ENCODE results near the gene MAP3K12. TPM values are rescaled to one million over a fixed set of nuclear protein-coding genes. Genes with fewer than 3 reads are reported as not detected.
"Not testable (repeated sequence)": the region's sequence is repeated elsewhere in the genome, so short reads cannot be mapped to it uniquely, and the experiment has no call there.

The MAP3K12 gene
- polyA plus RNA-seq (8.7 to 21.8 TPM (median 13.4 TPM) in 3 replicates), polyA minus RNA-seq (10.7 to 16.4 TPM (median 13.3 TPM) in 3 replicates)
- 5.1 TPM for polyA plus RNA-seq (2011; ENCODE audit: low read depth)
- polyA plus RNA-seq (2011; cell fraction: cytosol; rRNA removed), result 4.5 and 5.4 TPM in 2 replicates
- 45.3 and 68.1 TPM in 2 replicates for polyA plus RNA-seq (2011; cell fraction: nucleus; rRNA removed)
- 5.9 and 7.0 TPM in 2 replicates for polyA plus RNA-seq (2012; ENCODE audit: low replicate concordance)
- 6.3 TPM for polyA minus RNA-seq (2011; cell fraction: cytosol; rRNA and poly(A)+ RNA removed)
- polyA minus RNA-seq (2011; cell fraction: nucleus; rRNA and poly(A)+ RNA removed), result 8.4 and 13.5 TPM in 2 replicates

- H3K4me3 ChIP-seq (ENCODE audit: control insufficient read depth in 2 of 3, extremely low read depth in 1 of 3, insufficient read depth in 2 of 3, low read depth in 1 of 3, low read length in 3 of 3), result peak within 1 kb of the TSS; percentile 55 to 74 (median 71)
- H3K9me3 ChIP-seq (ENCODE audit: control insufficient read depth, low read depth, low read length), result no peaks in the 10 kb centered on the region
- peaks cover 2 to 7% of the 10 kb centered on the region in 2 experiments for H3K36me3 ChIP-seq (ENCODE audit: control insufficient read depth in 2 of 2, extremely low read depth in 1 of 2, insufficient read depth in 2 of 2, low read length in 2 of 2)
- no peaks in the 10 kb centered on the region for H3K27me3 ChIP-seq (ENCODE audit: control insufficient read depth, extremely low read depth, insufficient read depth, low read length)
- peak within 1 kb of the TSS; percentile 79 for H3K4me2 ChIP-seq (ENCODE audit: control insufficient read depth, extremely low read depth, insufficient read depth, low read depth, low read length)
- DNase-seq (ENCODE audit: low read depth, low spot score) (no peak), FAIRE-seq (no peak)
- H3K9ac ChIP-seq (ENCODE audit: control insufficient read depth, extremely low read depth, insufficient read depth, low read length), result peak within 1 kb of the TSS; percentile 78
- TF ChIP-seq EZH2 (IDR thresholded peaks at IDR 0.05; ENCODE audit: low read length), result no peak
- peak in 1 of 3 experiments; percentile 50 for TF ChIP-seq CTCF (optimal IDR thresholded peaks at IDR 0.05 in 1 of 3, IDR thresholded peaks at IDR 0.05 in 1 of 3, conservative IDR thresholded peaks at IDR 0.05 in 1 of 3; ENCODE audit: extremely low read depth in 1 of 3, insufficient read depth in 2 of 3, low read length in 3 of 3)
- peak within 1 kb of the TSS; percentile 84 for H3K27ac ChIP-seq (ENCODE audit: control insufficient read depth, insufficient read depth, low read length)
- dilution Hi-C loops (cut with MboI; ENCODE audit: extremely low pct_ligation_motif_present, low sequenced_read_pairs), result no loop called here
- no peaks in the 10 kb centered on the region for H3K9me1 ChIP-seq (ENCODE audit: control insufficient read depth, extremely low read depth, insufficient read depth, low read length)
- no peaks in the 10 kb centered on the region for H4K20me1 ChIP-seq (ENCODE audit: control insufficient read depth, extremely low read depth, insufficient read depth, low read length)
- H3K79me2 ChIP-seq (ENCODE audit: control insufficient read depth, insufficient read depth, low read length), result peaks cover 11% of the 10 kb centered on the region
- H2AFZ ChIP-seq (ENCODE audit: control insufficient read depth, low read length), result peak within 1 kb of the TSS; percentile 67
- H3K4me1 ChIP-seq (ENCODE audit: control insufficient read depth, extremely low read depth, insufficient read depth, low read length), result peaks cover 22% of the 10 kb centered on the region
These were observed at the start of gene MAP3K12 for GRCh38 chr12:53499266-53500141. Gene MAP3K12, minus strand, starts transcription at chr12:53499458. Its CDS starts 12,067 bp downstream, at chr12:53487391.

GRCh38 chr12:53548354-53548753 is 49.1 kb upstream of the MAP3K12 start:
- H3K4me2 ChIP-seq (ENCODE audit: control insufficient read depth, extremely low read depth, insufficient read depth, low read depth, low read length); H3K9ac ChIP-seq (ENCODE audit: control insufficient read depth, extremely low read depth, insufficient read depth, low read length); H3K4me1 ChIP-seq (ENCODE audit: control insufficient read depth, extremely low read depth, insufficient read depth, low read length); H3K9me3 ChIP-seq (ENCODE audit: control insufficient read depth, low read depth, low read length); H3K27ac ChIP-seq (ENCODE audit: control insufficient read depth, insufficient read depth, low read length); H3K27me3 ChIP-seq (ENCODE audit: control insufficient read depth, extremely low read depth, insufficient read depth, low read length); H3K9me1 ChIP-seq (ENCODE audit: control insufficient read depth, extremely low read depth, insufficient read depth, low read length); H4K20me1 ChIP-seq (ENCODE audit: control insufficient read depth, extremely low read depth, insufficient read depth, low read length); FAIRE-seq; H2AFZ ChIP-seq (ENCODE audit: control insufficient read depth, low read length); H3K4me3 ChIP-seq (ENCODE audit: control insufficient read depth in 2 of 3, extremely low read depth in 1 of 3, insufficient read depth in 2 of 3, low read depth in 1 of 3, low read length in 3 of 3); DNase-seq (ENCODE audit: low read depth, low spot score); dilution Hi-C loops (cut with MboI; ENCODE audit: extremely low pct_ligation_motif_present, low sequenced_read_pairs); H3K79me2 ChIP-seq (ENCODE audit: control insufficient read depth, insufficient read depth, low read length): not testable (repeated sequence)
- peaks cover 9 to 12% of the 10 kb centered on the region in 2 experiments for H3K36me3 ChIP-seq (ENCODE audit: control insufficient read depth in 2 of 2, extremely low read depth in 1 of 2, insufficient read depth in 2 of 2, low read length in 2 of 2)
